ENCODE results near the gene SFXN2.

Gene SFXN2

DNA sequence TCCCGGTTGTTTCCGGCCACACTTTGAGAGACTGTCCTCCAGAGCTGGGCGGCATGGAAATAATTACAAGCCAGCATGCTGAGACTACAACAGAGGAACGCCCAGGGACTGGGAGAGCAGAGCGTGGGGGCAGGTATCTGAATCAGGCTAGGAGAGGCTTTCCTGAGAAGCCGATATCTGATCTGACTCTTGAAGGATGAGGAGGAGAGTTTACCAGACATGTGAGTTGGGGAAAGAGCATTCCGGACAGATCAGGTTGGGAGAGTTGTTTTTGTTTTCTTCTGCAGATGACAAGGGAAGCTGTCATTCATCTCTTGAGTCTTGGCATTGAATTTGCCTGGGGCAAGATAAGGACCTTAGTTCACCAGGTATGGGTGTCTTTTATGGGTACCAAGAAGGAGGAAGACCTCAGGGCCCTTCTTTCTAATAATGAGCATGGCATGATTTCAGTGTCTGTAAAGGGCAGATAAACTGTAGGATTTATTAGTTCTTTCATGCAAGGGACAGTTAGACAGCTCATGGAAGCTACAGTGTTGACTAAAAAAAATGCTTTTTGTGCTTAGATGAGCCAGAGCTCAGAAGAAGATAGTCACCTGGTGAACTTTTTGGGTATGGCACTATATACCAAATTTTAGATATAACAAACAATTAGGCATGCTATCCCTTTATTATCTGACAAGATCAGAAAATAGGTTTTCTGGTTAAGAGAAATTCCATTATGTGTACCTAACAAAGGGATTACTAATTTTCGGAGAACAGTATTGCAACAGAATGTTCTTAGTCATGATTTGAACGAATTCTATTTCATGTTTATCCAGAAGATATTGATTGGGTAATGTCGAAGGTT is 65.5 kb downstream of the SFXN2 start:
- peak; percentile 50 for DNase-seq

DNA sequence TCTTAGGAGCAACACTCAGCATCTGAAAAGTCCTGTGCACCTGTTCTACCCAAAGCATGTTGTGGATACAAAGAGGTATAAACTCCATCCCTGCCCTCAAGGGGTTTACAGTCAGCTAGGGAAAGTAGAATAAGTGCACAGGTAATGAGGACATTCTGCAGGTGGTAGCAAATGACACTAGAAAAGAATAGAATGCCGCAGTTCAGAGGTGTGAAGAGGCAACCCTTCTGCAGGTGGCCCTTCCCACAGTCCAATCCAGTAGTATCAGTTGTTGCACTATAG is 66.0 kb downstream of the SFXN2 start:
- no peak for DNase-seq

- no peak for DNase-seq
Measured at GRCh38 chr10:102781090-102781920, 66.9 kb downstream of the SFXN2 start.

GRCh38 chr10:102781921-102782557 is 67.6 kb downstream of the SFXN2 start:
- DNase-seq, result peak; percentile 63

DNA sequence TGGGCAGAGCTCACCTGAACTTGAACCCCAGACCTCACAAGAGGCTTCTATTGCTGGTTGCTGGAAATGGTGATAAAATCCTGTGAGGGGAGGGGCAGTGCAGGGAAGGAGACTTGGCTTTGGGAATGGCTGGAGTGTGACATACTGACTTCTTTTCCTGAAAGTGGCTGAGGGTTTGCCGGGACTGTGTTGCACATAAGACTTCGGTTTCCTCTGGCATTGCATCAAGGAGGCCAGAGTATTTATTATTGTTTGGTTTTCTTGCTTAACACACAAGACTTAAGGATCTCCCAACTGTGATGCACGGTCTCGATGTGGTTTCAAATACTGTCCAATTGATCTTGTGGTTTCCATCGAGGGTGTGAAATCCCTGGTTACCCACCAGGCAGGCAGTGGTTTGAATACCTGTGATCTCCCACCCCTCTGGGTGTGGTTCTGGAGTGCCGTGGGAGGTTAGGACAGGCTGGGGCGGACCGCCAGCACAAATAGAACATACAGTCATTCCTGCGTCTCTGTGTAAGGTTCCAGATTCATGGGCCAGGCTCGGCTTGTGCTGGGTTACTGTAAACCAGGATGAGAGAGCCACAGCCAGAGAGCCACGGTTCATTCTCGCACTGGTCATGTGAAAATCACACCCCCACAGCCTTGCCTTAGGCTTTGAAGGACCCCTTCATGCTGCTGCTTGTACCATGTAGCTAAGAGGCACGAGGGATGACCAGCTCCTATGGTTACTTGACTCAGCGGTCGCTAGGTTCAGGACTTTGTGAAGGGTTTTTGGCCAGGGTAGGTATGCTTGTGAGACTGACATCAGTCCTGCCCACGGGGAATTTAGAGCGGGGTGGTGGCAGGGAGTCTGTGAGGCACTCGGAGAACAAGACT is 68.5 kb downstream of the SFXN2 start:
- peak; percentile 31 for DNase-seq

DNA sequence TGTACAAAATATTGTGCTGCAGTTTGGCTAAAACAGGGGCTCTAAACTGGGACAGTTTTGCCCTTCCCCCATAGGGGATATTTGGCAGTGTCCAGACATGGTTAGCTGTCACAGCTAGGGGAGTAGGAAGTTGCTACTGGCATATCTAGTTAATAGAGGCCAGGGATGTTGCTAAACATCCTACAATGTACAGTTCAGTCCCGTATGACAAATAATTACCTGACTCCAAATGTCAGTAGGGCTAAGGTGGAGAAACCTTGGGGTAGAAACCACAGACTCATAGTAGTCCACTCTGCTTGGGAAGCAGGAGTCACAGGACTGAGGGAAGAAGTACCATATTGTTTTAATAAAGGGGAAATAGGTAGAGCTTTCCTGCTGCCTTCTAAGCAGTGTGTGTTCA is 69.1 kb downstream of the SFXN2 start:
- no peak for DNase-seq

DNA sequence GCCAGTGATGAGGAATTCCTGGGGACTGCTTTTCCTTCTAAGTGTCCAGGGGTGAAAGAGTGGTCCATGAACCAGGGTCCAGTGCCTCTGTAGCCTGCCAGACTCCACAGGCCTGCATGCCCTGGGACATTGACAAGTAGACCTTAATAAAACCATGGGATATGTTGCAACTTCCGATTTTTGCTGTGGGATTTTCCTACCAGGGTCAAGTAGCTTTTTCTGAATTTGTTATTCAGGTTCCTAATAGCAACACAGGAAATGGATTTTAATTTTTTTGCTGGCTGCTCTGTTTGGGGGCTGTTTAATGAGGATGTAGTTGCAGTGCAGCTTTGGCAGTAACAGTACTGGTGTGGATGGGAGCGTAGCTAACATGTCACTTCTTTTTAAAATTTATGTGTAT is 71.4 kb downstream of the SFXN2 start:
- DNase-seq, result no peak

DNA sequence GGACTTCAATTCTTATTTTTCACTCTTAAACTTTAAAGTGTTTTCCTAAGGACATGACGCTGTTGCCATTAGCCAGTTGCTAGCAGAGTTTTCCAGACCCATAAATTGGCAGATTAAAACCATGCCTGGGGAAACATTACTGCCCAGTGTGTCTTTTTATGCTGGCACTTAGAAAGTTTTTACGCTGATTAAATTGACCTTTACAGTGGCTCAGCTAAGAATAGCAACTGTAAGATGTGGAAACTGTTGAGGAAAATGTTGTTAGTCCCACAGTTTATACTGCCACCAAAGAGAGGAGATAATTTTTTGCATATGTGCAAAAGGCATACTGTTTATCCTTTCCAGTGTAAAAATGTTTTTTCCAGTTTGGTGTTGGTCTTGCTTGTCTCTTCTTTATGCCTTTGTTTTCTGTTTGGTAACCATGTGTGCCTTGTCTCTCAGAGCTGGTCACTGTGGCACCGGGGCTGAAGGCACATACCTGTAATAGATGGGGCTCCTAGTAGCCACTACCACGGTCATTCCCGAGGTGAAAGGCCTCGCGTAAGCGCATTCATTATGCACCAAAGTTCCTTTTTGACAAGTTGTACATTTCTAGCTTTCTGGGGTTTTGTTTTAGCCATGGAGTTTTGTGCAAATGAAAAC is 77.4 kb downstream of the SFXN2 start:
- no peak for DNase-seq

All from EL (cell line).